HCT116 (cell line): ENCODE data around the gene TUBB4B.

Experiments
- EGR1 ChIP-seq: IDR thresholded peaks from 2 replicates; pipeline ENCODE4 v1.6.1; 2012; ENCODE audit warnings: low read depth
- EZH2phosphoT487 ChIP-seq: fragments of 200-600 bp; IDR thresholded peaks from 2 replicates; pipeline ENCODE4 v1.6.1; 2018; ENCODE audit warnings: antibody characterized with exemption, borderline replicate concordance
- MAX ChIP-seq: IDR thresholded peaks from 2 replicates; pipeline ENCODE4 v1.6.1; 2012
- POLR2A ChIP-seq: IDR thresholded peaks from 2 replicates; pipeline ENCODE4 v1.7.0; 2011; ENCODE audit warnings: borderline replicate concordance; ENCODE audit not compliant: insufficient read depth, insufficient read length; ENCODE audit errors: extremely low read depth
- POLR2AphosphoS5 ChIP-seq: IDR thresholded peaks from 2 replicates; pipeline ENCODE4 v1.6.1; 2011; ENCODE audit warnings: mild to moderate bottlenecking, low read depth, low read length, moderate library complexity
- RAD21 ChIP-seq: IDR thresholded peaks from 2 replicates; pipeline ENCODE4 v1.6.1; 2012; ENCODE audit warnings: low read depth, mild to moderate bottlenecking
- REST ChIP-seq: IDR thresholded peaks from 2 replicates; pipeline ENCODE4 v1.6.1; 2012; ENCODE audit warnings: low read depth
- SIN3A ChIP-seq: IDR thresholded peaks from 2 replicates; pipeline ENCODE4 v1.6.1; 2012; ENCODE audit warnings: low read depth
- SP1 ChIP-seq: IDR thresholded peaks from 2 replicates; pipeline ENCODE4 v1.6.1; 2012; ENCODE audit warnings: low read depth
- TCF7L2 ChIP-seq: IDR thresholded peaks from 2 replicates; pipeline ENCODE4 v1.7.0; 2011; ENCODE audit warnings: borderline replicate concordance, inconsistent platforms; ENCODE audit not compliant: insufficient read depth, insufficient read length; ENCODE audit errors: extremely low read depth
- ZNF274 ChIP-seq: fragments of 200-500 bp; sonication (Bioruptor generic); IDR thresholded peaks from 2 replicates; pipeline ENCODE4 v1.6.1; 2014; ENCODE audit warnings: mild to moderate bottlenecking, low read depth, low read length, inconsistent platforms
- TF ChIP-seq, protein P1 (sequence below), 3 experiments: fragments of 200-600 bp in 1 of 3; sonication (generic) in 1 of 3; IDR thresholded peaks in 2 of 3; conservative IDR thresholded peaks in 1 of 3; 2 replicates each; pipeline ENCODE4 v1.5.1; 2012 to 2017; ENCODE audit warnings: low read depth in 2 of 3, low read length in 2 of 3, antibody characterized with exemption in 1 of 3, borderline replicate concordance in 1 of 3, control low read depth in 1 of 3, mild to moderate bottlenecking in 1 of 3, mixed read lengths in 1 of 3, mixed run types in 1 of 3, moderate library complexity in 1 of 3; ENCODE audit not compliant: insufficient read depth in 1 of 3
- TF ChIP-seq, protein P2 (sequence below): IDR thresholded peaks from 2 replicates; pipeline ENCODE4 v1.6.1; 2012

GRCh38 chr9:137268538-137269201, 27.6 kb downstream of the TUBB4B start:
- TF ChIP-seq, protein P1, sequence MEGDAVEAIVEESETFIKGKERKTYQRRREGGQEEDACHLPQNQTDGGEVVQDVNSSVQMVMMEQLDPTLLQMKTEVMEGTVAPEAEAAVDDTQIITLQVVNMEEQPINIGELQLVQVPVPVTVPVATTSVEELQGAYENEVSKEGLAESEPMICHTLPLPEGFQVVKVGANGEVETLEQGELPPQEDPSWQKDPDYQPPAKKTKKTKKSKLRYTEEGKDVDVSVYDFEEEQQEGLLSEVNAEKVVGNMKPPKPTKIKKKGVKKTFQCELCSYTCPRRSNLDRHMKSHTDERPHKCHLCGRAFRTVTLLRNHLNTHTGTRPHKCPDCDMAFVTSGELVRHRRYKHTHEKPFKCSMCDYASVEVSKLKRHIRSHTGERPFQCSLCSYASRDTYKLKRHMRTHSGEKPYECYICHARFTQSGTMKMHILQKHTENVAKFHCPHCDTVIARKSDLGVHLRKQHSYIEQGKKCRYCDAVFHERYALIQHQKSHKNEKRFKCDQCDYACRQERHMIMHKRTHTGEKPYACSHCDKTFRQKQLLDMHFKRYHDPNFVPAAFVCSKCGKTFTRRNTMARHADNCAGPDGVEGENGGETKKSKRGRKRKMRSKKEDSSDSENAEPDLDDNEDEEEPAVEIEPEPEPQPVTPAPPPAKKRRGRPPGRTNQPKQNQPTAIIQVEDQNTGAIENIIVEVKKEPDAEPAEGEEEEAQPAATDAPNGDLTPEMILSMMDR (IDR thresholded peaks at IDR 0.05 in 2 of 3, conservative IDR thresholded peaks at IDR 0.05 in 1 of 3; ENCODE audit: borderline replicate concordance in 1 of 3, insufficient read depth in 1 of 3, low read depth in 2 of 3, low read length in 2 of 3): no peak
- TF ChIP-seq TCF7L2: no peak
- TF ChIP-seq ZNF274: no peak
- TF ChIP-seq POLR2A: no peak
- TF ChIP-seq MAX: no peak
- TF ChIP-seq SP1: no peak
- no peak for TF ChIP-seq EZH2phosphoT487
- TF ChIP-seq SIN3A: no peak
- TF ChIP-seq REST: no peak
- TF ChIP-seq, protein P2, sequence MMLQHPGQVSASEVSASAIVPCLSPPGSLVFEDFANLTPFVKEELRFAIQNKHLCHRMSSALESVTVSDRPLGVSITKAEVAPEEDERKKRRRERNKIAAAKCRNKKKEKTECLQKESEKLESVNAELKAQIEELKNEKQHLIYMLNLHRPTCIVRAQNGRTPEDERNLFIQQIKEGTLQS: no peak
- no peak for TF ChIP-seq RAD21
- TF ChIP-seq EGR1: no peak
- TF ChIP-seq POLR2AphosphoS5: no peak
